Middle frontal gyrus (tissue), 1 donor: ENCODE data around the gene CPB1.

Experiments used
- DNase-seq: peaks from one replicate; pipeline ENCODE4 v3.0.0-alpha.2; 2015; ENCODE audit warnings: low spot score; ENCODE audit errors: extremely low spot score

CPB1 gene

GRCh38 chr3:148881286-148881685 lies 53.7 kb downstream of the CPB1 start:
- DNase-seq = no peak

GRCh38 chr3:148882288-148882687 lies 54.7 kb downstream of the CPB1 start:
- no peak for DNase-seq

GRCh38 chr3:148883163-148883562 lies 55.6 kb downstream of the CPB1 start:
- no peak for DNase-seq

GRCh38 chr3:148884261-148884660 lies 56.6 kb downstream of the CPB1 start:
- no peak for DNase-seq

GRCh38 chr3:148889828-148890227 lies 62.2 kb downstream of the CPB1 start:
- no peak for DNase-seq

DNA sequence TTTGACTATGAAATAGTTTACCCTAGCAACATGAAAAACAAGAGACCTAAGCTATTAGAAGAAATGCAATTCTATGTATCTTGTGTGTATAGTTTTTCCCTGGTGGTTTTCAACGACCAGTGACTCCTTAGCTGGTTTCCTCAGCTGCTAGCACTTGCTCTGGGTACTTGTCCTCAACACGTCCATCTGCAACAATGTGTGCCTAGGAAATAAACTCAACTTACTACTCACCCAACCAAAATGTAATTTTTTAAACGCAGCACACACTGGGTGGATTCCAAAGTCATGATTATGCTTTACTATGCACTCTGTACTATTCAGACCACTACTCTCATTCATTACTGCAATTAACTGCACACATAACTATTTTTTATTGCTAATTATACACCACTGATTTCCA lies 68.5 kb downstream of the CPB1 start:
- no peak for DNase-seq

DNA sequence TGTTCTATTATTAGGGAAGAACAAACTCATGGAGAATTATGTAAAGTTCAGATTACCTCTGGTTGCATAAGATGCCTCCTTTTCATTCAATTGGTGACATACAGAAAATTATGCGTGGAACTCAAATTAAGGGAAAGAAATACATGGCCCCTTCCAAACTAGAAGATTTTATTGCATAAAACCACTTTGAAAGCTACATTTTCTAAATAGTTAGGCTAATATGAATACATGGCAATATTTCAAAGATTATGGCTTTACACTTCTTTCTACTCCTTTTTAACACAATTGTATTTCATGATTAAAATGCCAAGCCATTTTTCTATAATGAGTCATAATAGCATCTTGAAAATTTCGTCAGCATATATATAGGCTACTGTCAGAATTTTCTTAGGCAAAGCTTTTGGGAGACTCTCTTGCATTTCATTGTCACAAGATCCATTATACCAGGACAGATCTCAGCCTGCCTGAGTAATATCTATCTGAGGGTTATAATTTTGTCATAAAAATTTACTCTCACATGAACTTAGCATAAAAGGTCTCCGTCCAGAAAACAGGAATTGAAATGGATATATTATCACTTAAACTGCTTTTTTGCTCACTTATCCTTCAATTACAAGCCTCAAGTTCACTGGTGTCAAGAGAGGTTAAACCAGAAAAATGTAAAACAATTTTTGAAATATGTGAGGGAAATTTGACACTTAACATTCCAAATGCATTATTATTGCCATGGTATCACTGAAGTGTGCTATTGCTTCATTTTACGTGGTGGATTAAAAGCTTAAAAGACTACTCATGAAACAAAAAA lies 74.6 kb downstream of the CPB1 start:
- DNase-seq = no peak

GRCh38 chr3:148903022-148903442 lies 75.4 kb downstream of the CPB1 start:
- no peak for DNase-seq

GRCh38 chr3:148903941-148904340 lies 76.3 kb downstream of the CPB1 start:
- no peak for DNase-seq

GRCh38 chr3:148906667-148907066 lies 79.1 kb downstream of the CPB1 start:
- no peak for DNase-seq
